NCI-H226 (cell line): ENCODE measurements around the gene PSEN1.
A peak's percentile ranks its signal among the peaks of the same experiment; 100 is the strongest.

Source experiments
- DNase-seq: peaks from one replicate; pipeline ENCODE4 v3.0.0-alpha.2; 2015

The PSEN1 gene

GRCh38 chr14:73241481-73242165 is 105.3 kb downstream of the PSEN1 start:
- no peak for DNase-seq

- DNase-seq, result no peak
Measured at GRCh38 chr14:73242357-73242901, 106.1 kb downstream of the PSEN1 start.

- DNase-seq, result no peak
Measured at GRCh38 chr14:73243341-73243740, 107.0 kb downstream of the PSEN1 start.

- DNase-seq, result no peak
Measured at GRCh38 chr14:73243748-73244147, 107.4 kb downstream of the PSEN1 start.

GRCh38 chr14:73244541-73245290 is 108.4 kb downstream of the PSEN1 start:
- no peak for DNase-seq

GRCh38 chr14:73245480-73246325 is 109.4 kb downstream of the PSEN1 start:
- no peak for DNase-seq

GRCh38 chr14:73246387-73247150 is 110.3 kb downstream of the PSEN1 start:
- no peak for DNase-seq

GRCh38 chr14:73248108-73248868 is 112.0 kb downstream of the PSEN1 start:
- peak; percentile 69 for DNase-seq

GRCh38 chr14:73249108-73249507 is 112.8 kb downstream of the PSEN1 start:
- DNase-seq, result no peak

GRCh38 chr14:73249564-73250316 is 113.4 kb downstream of the PSEN1 start:
- no peak for DNase-seq

GRCh38 chr14:73250317-73250713 is 114.0 kb downstream of the PSEN1 start:
- no peak for DNase-seq

GRCh38 chr14:73250781-73251500 is 114.6 kb downstream of the PSEN1 start:
- no peak for DNase-seq

- DNase-seq, result no peak
Measured at GRCh38 chr14:73251516-73252215, 115.4 kb downstream of the PSEN1 start.

- no peak for DNase-seq
Measured at GRCh38 chr14:73252491-73253322, 116.4 kb downstream of the PSEN1 start.

- DNase-seq, result no peak
Measured at GRCh38 chr14:73253323-73253610, 117.0 kb downstream of the PSEN1 start.

- no peak for DNase-seq
Measured at GRCh38 chr14:73253721-73254120, 117.4 kb downstream of the PSEN1 start.

GRCh38 chr14:73254247-73255004 is 118.1 kb downstream of the PSEN1 start:
- no peak for DNase-seq

GRCh38 chr14:73255005-73255400 is 118.7 kb downstream of the PSEN1 start:
- no peak for DNase-seq
